Measurements from ENCODE around the gene WDCP. TPM values are rescaled to one million over a fixed set of nuclear protein-coding genes. Genes with fewer than 3 reads are reported as not detected.

WDCP gene
- total and polyA plus RNA-seq, 2 donors (not counting 1 experiment from before 2014, with no cell fraction given): 3.9 to 21.6 TPM

- peak overlapping the region in 1 of 2 donors; percentile 79 for H3K27ac ChIP-seq (ENCODE audit: low read length in 2 of 2)
These were observed 627 bp downstream of the WDCP start for GRCh38 chr2:24046599-24046929.

More at GRCh38 chr2:24046599-24046929, 627 bp downstream of the WDCP start:
- no peak for ATAC-seq (ENCODE audit: low read depth)
- Histone ChIP-seq H3K9me3 (ENCODE audit: control extremely low read depth in 1 of 3, control insufficient read depth in 2 of 3, insufficient read depth in 1 of 3, low read length in 2 of 3) (no peaks in the 10 kb centered on the region), H3K79me2 (ENCODE audit: control insufficient read depth, insufficient read depth, low read length) (peaks cover 20% of the 10 kb centered on the region), H3K36me3 (replicated peaks in 1 of 2; ENCODE audit: control extremely low read depth in 1 of 2, control insufficient read depth in 1 of 2, extremely low read depth in 1 of 2, insufficient read depth in 2 of 2, low read length in 1 of 2) (no peaks in the 10 kb centered on the region), H3K4me2 (replicated peaks; ENCODE audit: low read depth, low read length, poor library complexity, severe bottlenecking) (peak overlapping the region; percentile 96), H3K4me3 (ENCODE audit: control extremely low read depth in 1 of 5, extremely low read depth in 1 of 5, insufficient read depth in 1 of 5, low read depth in 2 of 5, low read length in 4 of 5) (peak overlapping the region; percentile 53 to 92 (median 79)), H2AFZ (ENCODE audit: insufficient read depth, low read depth, low read length, poor library complexity, severe bottlenecking) (peak overlapping the region; percentile 97), H4K20me1 (ENCODE audit: control insufficient read depth, insufficient read depth, low read length, poor library complexity, severe bottlenecking) (peaks cover 1% of the 10 kb centered on the region), H3K27me3 (replicated peaks in 1 of 4; ENCODE audit: control extremely low read depth in 1 of 4, control insufficient read depth in 3 of 4, insufficient read depth in 4 of 4, low read length in 3 of 4) (peaks cover 0 to 20% (median 2%) of the 10 kb centered on the region in 4 experiments), H3K9ac (ENCODE audit: low read length) (peak overlapping the region; percentile 92), H3K4me1 (ENCODE audit: control insufficient read depth in 2 of 2, insufficient read depth in 2 of 2, low read length in 2 of 2) (peaks cover 24 to 26% of the 10 kb centered on the region in 2 donors)
- no CpG with 5 or more reads among the region's 2 CpGs for WGBS (ENCODE audit: insufficient coverage)
- TF ChIP-seq EZH2 (IDR thresholded peaks at IDR 0.05; ENCODE audit: borderline replicate concordance, insufficient read depth, low read depth, low read length, poor library complexity, severe bottlenecking) (no peak), CTCF (IDR thresholded peaks at IDR 0.05) (no peak)
- peaks cover 25% of the 10 kb centered on the region for H3K4me1 Mint-ChIP-seq
- H3K27ac Mint-ChIP-seq: no peak overlapping the region
- intact Hi-C loops (cut with micrococcal nuclease): loop anchor here (2.0 kb wide), 3 partner anchors 38 to 1832 kb away; partner anchors contain the start of genes ASXL2, CENPO, PTRHD1 and TP53I3
- no peaks in the 10 kb centered on the region for H3K9me3 Mint-ChIP-seq (ENCODE audit: insufficient read depth)
- ChIA-PET CTCF (interaction anchor here (1.1 to 2.0 kb wide), 4 partner anchors 20 to 76 kb away, joined by 3 to 18 read pairs (median 5); partner anchors contain the start of genes SF3B6 and TP53I3), POLR2A (interaction anchor here (1.7 to 1.8 kb wide), 2 partner anchors 30 to 120 kb away, joined by 16 to 20 read pairs; partner anchors contain the start of genes ATAD2B and SF3B6)
- no peak for DNase-seq
- H3K27me3 Mint-ChIP-seq: no peaks in the 10 kb centered on the region
- H3K4me3 Mint-ChIP-seq: peak overlapping the region; percentile 90
